Ishikawa (cell line): ENCODE results near the gene NFIB.

ENCODE experiments used
- CEBPB ChIP-seq: IDR thresholded peaks from 2 replicates; pipeline ENCODE4 v1.6.1; 2012
- CREB1 ChIP-seq: IDR thresholded peaks from 2 replicates; pipeline ENCODE4 v1.6.1; 2012; ENCODE audit warnings: low read depth
- EGR1 ChIP-seq: IDR thresholded peaks from 2 replicates; pipeline ENCODE4 v1.6.1; 2012
- EP300 ChIP-seq: IDR thresholded peaks from 2 replicates; pipeline ENCODE4 v1.6.1; 2012; ENCODE audit warnings: borderline replicate concordance
- FOXM1 ChIP-seq: IDR thresholded peaks from 2 replicates; pipeline ENCODE4 v1.6.1; 2012; ENCODE audit warnings: low read depth, borderline replicate concordance
- MAX ChIP-seq: IDR thresholded peaks from 2 replicates; pipeline ENCODE4 v1.6.1; 2012
- NFIC ChIP-seq: IDR thresholded peaks from 2 replicates; pipeline ENCODE4 v1.6.1; 2012
- RAD21 ChIP-seq: IDR thresholded peaks from 2 replicates; pipeline ENCODE4 v1.6.1; 2012; ENCODE audit warnings: low read depth
- TAF1 ChIP-seq: IDR thresholded peaks from 2 replicates; pipeline ENCODE4 v1.6.1; 2012; ENCODE audit warnings: low read depth, mild to moderate bottlenecking
- TCF12 ChIP-seq: IDR thresholded peaks from 2 replicates; pipeline ENCODE4 v1.6.1; 2012; ENCODE audit warnings: low read depth
- TEAD4 ChIP-seq: IDR thresholded peaks from 2 replicates; pipeline ENCODE4 v1.6.1; 2012
- USF1 ChIP-seq: IDR thresholded peaks from 2 replicates; pipeline ENCODE4 v1.6.1; 2012
- YY1 ChIP-seq: IDR thresholded peaks from 2 replicates; pipeline ENCODE4 v1.6.1; 2012; ENCODE audit warnings: low read depth
- ZBTB7A ChIP-seq: IDR thresholded peaks from 2 replicates; pipeline ENCODE4 v1.6.1; 2012; ENCODE audit warnings: low read depth
- TF ChIP-seq, protein P1 (sequence below): IDR thresholded peaks from 2 replicates; pipeline ENCODE4 v1.6.1; 2012; ENCODE audit warnings: low read depth, mild to moderate bottlenecking

The NFIB gene

GRCh38 chr9:14313951-14314423 is at the start of gene NFIB:
Gene NFIB, minus strand, starts transcription at chr9:14314141. Its CDS starts 630 bp downstream, at chr9:14313511.
- TF ChIP-seq CEBPB, result no peak
- no peak for TF ChIP-seq EGR1
- TF ChIP-seq CREB1, result no peak
- TF ChIP-seq, protein P1, sequence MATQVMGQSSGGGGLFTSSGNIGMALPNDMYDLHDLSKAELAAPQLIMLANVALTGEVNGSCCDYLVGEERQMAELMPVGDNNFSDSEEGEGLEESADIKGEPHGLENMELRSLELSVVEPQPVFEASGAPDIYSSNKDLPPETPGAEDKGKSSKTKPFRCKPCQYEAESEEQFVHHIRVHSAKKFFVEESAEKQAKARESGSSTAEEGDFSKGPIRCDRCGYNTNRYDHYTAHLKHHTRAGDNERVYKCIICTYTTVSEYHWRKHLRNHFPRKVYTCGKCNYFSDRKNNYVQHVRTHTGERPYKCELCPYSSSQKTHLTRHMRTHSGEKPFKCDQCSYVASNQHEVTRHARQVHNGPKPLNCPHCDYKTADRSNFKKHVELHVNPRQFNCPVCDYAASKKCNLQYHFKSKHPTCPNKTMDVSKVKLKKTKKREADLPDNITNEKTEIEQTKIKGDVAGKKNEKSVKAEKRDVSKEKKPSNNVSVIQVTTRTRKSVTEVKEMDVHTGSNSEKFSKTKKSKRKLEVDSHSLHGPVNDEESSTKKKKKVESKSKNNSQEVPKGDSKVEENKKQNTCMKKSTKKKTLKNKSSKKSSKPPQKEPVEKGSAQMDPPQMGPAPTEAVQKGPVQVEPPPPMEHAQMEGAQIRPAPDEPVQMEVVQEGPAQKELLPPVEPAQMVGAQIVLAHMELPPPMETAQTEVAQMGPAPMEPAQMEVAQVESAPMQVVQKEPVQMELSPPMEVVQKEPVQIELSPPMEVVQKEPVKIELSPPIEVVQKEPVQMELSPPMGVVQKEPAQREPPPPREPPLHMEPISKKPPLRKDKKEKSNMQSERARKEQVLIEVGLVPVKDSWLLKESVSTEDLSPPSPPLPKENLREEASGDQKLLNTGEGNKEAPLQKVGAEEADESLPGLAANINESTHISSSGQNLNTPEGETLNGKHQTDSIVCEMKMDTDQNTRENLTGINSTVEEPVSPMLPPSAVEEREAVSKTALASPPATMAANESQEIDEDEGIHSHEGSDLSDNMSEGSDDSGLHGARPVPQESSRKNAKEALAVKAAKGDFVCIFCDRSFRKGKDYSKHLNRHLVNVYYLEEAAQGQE, result no peak
- no peak for TF ChIP-seq ZBTB7A

GRCh38 chr9:14362175-14362574 is 48.2 kb upstream of the NFIB start:
- no peak for TF ChIP-seq CEBPB
- TF ChIP-seq EGR1, result no peak
- TF ChIP-seq USF1, result no peak
- TF ChIP-seq YY1, result no peak
- TF ChIP-seq TAF1, result no peak
- no peak for TF ChIP-seq RAD21
- TF ChIP-seq CREB1, result no peak
- TF ChIP-seq TEAD4, result no peak
- TF ChIP-seq EP300, result no peak
- TF ChIP-seq FOXM1, result no peak
- TF ChIP-seq MAX, result no peak
- no peak for TF ChIP-seq TCF12
- TF ChIP-seq, protein P1, result no peak
- no peak for TF ChIP-seq NFIC
- no peak for TF ChIP-seq ZBTB7A

- no peak for TF ChIP-seq EGR1
- no peak for TF ChIP-seq NFIC
- TF ChIP-seq YY1, result no peak
- no peak for TF ChIP-seq EP300
Observed at GRCh38 chr9:14361074-14361473, 47.1 kb upstream of the NFIB start.

DNA sequence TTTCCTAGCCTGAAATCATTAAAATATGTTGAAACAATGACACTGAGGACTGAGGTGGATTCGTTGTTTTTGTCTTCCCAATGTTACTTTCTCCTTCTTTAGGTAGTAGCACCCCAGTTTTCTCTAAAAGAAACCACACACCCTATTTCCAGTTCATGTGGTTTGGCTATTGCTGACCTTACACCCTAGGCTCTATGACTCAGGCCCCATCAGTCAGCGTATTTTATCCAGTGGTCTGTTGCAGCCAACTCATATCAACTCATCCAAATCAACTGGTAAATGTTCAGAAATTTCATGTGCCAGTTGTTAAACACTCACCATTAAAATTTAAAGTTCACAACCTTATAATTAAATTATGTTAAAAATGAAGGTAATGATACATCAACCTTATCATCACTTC is 44.6 kb upstream of the NFIB start:
- no peak for TF ChIP-seq FOXM1
- TF ChIP-seq EP300, result no peak
- no peak for TF ChIP-seq TAF1
- no peak for TF ChIP-seq RAD21
- TF ChIP-seq EGR1, result no peak
- no peak for TF ChIP-seq NFIC

- TF ChIP-seq TEAD4 (no peak), EGR1 (no peak), USF1 (no peak), FOXM1 (no peak), RAD21 (no peak), MAX (no peak), CREB1 (no peak)
Observed at GRCh38 chr9:14356351-14357265, 42.7 kb upstream of the NFIB start.

GRCh38 chr9:14354201-14354600 is 40.3 kb upstream of the NFIB start:
- TF ChIP-seq ZBTB7A (no peak), YY1 (no peak), NFIC (no peak), EP300 (no peak), CREB1 (no peak), FOXM1 (no peak), TAF1 (no peak), MAX (no peak), EGR1 (no peak), USF1 (no peak)
- TF ChIP-seq, protein P1, result no peak
